NCI-H1092 treated with DMSO at 0.1 percent for 48 hours (cell line): ENCODE results near the gene HIVEP2.

Experiments used
- DNase-seq: peaks from one replicate; lab custom pipeline; 2025; lab: John Stamatoyannopoulos, UW

HIVEP2 gene

GRCh38 chr6:142702501-142703460, 242.2 kb downstream of the HIVEP2 start:
- no peak for DNase-seq
